ENCODE results near the gene AGAP1. TPM values are rescaled to one million over a fixed set of nuclear protein-coding genes. Genes with fewer than 3 reads are reported as not detected.

Gene AGAP1
- total and polyA plus RNA-seq, 4 donors = 36.1 to 79.4 (median 52.6) TPM

DNA sequence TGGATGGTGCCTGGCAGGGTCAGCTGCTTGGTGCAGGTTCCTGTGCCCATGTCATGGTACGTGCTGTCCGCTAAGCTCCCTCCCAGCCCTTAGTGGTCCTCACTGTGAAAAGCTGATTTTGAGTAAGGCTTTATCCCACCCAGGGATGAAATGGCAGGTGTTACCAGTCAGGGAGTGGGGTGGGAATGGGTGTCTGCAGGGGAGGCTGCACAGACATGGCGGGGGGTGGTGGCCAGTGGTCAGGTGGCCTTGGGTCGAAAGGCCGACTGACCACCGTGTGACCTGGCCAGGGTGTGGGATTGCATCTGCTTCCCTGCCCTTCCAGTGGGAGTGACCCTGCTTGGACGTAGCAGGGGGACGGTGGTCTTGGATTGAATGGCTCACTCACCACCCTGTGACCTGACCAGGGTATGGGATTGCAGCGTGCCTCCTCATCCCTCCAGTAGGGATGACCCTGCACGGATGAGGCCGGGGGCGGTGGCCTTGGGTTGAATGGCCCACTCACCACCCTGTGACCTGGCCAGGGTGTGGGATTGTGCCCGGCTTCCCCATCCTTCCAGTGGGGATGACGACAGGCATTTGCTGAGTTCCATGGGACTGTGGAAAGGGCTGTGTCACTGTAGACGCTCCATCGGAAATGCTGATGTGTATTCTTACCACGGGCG is 29.8 kb downstream of the AGAP1 start:
- Histone ChIP-seq H3K4me1 (ENCODE audit: control insufficient read depth, insufficient read depth, low read length) (peaks cover 19% of the 10 kb centered on the region), H3K9me3 (ENCODE audit: control insufficient read depth, insufficient read depth, low read length) (no peaks in the 10 kb centered on the region), H3K27me3 (ENCODE audit: control insufficient read depth, insufficient read depth, low read length) (no peaks in the 10 kb centered on the region), H3K36me3 (ENCODE audit: control insufficient read depth, insufficient read depth, low read length) (no peaks in the 10 kb centered on the region), H3K4me3 (ENCODE audit: low read depth, low read length) (no peak overlapping the region), H3K27ac (ENCODE audit: low read depth, low read length) (no peak overlapping the region)
- WGBS (ENCODE audit: insufficient coverage) = 93% methylated on average over 16 of the region's 18 CpGs
- no peak for DNase-seq (ENCODE audit: low read depth in 4 of 6, low spot score in 6 of 6)

DNA sequence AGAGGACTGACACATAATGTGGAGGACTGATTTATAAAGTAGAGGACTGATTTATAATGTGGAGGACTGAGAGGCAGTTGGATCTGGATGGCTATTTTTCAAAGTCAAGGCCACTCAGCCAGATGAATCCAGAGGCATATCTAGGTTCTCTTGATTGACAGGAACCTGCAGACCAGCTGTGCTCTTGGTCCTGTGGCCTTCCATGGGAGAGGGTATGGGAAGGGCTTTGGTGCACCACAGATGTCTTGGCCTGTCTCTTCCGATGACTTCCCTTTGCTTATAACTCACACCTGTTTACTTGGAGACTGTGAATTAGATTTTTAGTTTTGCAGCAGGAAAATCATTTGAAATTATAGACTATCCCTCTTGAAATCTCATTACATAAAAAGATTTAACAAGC is 32.3 kb downstream of the AGAP1 start:
- H3K36me3 ChIP-seq (ENCODE audit: control insufficient read depth, insufficient read depth, low read length) = no peaks in the 10 kb centered on the region
- H3K4me3 ChIP-seq (ENCODE audit: low read depth, low read length) = no peak overlapping the region
- no peak overlapping the region for H3K27ac ChIP-seq (ENCODE audit: low read depth, low read length)
- no peaks in the 10 kb centered on the region for H3K27me3 ChIP-seq (ENCODE audit: control insufficient read depth, insufficient read depth, low read length)
- no peak for DNase-seq (ENCODE audit: low read depth in 4 of 6, low spot score in 6 of 6)
- H3K9me3 ChIP-seq (ENCODE audit: control insufficient read depth, insufficient read depth, low read length) = no peaks in the 10 kb centered on the region
- no CpG with 5 or more reads among the region's 1 CpG for WGBS (ENCODE audit: insufficient coverage)
- peaks cover 22% of the 10 kb centered on the region for H3K4me1 ChIP-seq (ENCODE audit: control insufficient read depth, insufficient read depth, low read length)

DNA sequence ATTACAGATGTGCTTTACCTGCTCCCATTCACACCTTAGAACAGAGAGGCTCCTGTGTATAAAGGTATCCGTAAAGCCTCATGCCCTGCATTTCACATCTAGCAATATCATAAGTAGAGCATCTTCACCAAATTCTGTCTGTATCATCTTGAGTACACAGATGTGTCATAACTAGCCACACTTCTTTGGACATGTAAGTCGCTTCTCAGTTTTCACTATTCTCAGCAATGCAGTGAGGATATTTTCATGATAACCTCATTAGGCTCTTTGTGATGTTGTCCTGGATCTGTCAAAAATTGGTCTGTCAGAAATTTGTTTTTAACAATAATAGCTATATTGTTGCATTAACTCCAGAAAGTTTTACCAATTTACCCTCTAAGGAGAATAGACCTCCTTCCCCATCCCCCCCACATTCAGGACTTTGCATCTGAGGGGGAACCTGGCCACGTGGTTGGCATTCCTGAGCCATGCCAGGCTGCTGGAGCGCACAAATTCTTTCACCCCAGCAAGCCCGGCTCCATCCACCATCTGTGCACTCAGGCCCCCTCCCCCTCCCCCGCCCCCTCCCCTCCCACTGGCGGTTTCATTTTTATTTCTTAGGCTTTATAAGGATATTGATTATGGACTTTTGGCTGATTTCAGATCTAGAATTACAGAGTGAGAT is 34.1 kb downstream of the AGAP1 start:
- 0% methylated on average over 1 of the region's 7 CpGs for WGBS (ENCODE audit: insufficient coverage)
- DNase-seq (ENCODE audit: low read depth in 4 of 6, low spot score in 6 of 6) = no peak
- Histone ChIP-seq H3K36me3 (ENCODE audit: control insufficient read depth, insufficient read depth, low read length) (no peaks in the 10 kb centered on the region), H3K4me1 (ENCODE audit: control insufficient read depth, insufficient read depth, low read length) (peaks cover 17% of the 10 kb centered on the region), H3K9me3 (ENCODE audit: control insufficient read depth, insufficient read depth, low read length) (no peaks in the 10 kb centered on the region), H3K27ac (ENCODE audit: low read depth, low read length) (no peak overlapping the region), H3K4me3 (ENCODE audit: low read depth, low read length) (no peak overlapping the region), H3K27me3 (ENCODE audit: control insufficient read depth, insufficient read depth, low read length) (no peaks in the 10 kb centered on the region)

DNA sequence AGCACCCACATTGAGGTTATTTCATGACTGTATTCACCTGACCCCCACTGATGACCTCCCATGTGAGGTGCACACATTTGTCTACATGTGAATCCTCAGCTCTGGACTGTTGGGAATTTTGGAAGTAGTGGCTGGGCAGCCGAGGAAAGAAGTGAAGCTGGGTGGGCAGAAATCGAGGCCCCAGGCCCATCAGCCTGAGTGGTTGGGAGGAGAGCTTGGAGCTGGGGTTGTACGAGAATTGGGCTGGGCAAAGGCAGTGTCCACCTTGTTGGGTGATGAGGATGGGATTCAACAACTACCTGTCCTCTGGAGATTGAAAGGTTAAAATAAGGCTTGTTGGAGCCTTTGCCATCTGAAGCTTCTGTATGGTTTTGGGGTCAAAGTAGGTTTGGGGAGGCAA is 35.8 kb downstream of the AGAP1 start:
- 98% methylated on average over 3 of the region's 3 CpGs for WGBS (ENCODE audit: insufficient coverage)

DNA sequence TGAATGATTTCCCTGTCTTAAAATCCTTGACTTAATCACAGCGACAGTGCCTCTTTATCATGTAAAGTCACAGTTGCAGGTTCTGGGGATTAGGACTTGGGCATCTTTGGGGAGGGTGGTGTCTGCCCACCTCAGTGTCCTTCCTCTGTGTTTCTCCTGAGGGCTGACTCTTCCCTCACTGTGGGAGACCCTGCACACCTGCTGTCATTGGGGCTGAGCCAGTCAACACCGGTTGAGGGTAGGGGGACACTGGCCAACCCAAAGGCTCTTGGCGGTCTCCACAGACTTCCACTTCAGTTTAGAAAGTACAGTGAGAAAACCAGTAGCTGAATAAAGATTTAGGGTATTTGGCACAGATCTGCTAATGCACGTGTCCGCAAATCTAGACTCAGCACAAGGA is 36.9 kb downstream of the AGAP1 start:
- Histone ChIP-seq H3K36me3 (ENCODE audit: control insufficient read depth, insufficient read depth, low read length) (peaks cover 3% of the 10 kb centered on the region), H3K27ac (ENCODE audit: low read depth, low read length) (no peak overlapping the region), H3K4me3 (ENCODE audit: low read depth, low read length) (no peak overlapping the region), H3K27me3 (ENCODE audit: control insufficient read depth, insufficient read depth, low read length) (no peaks in the 10 kb centered on the region), H3K4me1 (ENCODE audit: control insufficient read depth, insufficient read depth, low read length) (peaks cover 29% of the 10 kb centered on the region), H3K9me3 (ENCODE audit: control insufficient read depth, insufficient read depth, low read length) (no peaks in the 10 kb centered on the region)
- DNase-seq (ENCODE audit: low read depth in 4 of 6, low spot score in 6 of 6) = no peak
- 83% methylated on average over 5 of the region's 5 CpGs for WGBS (ENCODE audit: insufficient coverage)

More for the DNA sequence above, 35.8 kb downstream of the AGAP1 start:
- Histone ChIP-seq H3K27ac (ENCODE audit: low read depth, low read length) (no peak overlapping the region), H3K27me3 (ENCODE audit: control insufficient read depth, insufficient read depth, low read length) (no peaks in the 10 kb centered on the region), H3K4me3 (ENCODE audit: low read depth, low read length) (no peak overlapping the region), H3K36me3 (ENCODE audit: control insufficient read depth, insufficient read depth, low read length) (no peaks in the 10 kb centered on the region), H3K9me3 (ENCODE audit: control insufficient read depth, insufficient read depth, low read length) (no peaks in the 10 kb centered on the region), H3K4me1 (ENCODE audit: control insufficient read depth, insufficient read depth, low read length) (peaks cover 18% of the 10 kb centered on the region)
- DNase-seq (ENCODE audit: low read depth in 4 of 6, low spot score in 6 of 6) = no peak

DNA sequence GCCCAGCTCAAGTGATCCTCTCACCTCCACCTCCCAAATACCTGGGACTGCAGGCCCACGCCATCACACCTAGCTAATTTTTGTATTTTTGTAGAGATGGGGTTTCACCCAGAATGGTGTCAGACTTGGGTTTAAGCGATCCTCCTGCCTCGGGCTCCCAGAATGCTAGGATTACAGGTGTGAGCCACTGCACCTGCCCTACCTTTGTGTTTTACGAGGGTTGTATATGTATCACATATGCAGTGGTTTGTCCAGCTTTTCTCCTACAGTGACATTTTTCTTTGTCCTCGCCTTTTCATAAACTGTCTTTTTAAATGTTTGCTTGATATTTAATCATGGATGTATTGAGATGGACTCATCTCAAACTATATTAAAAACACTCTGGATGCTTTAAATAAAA is 38.5 kb downstream of the AGAP1 start:
- no peak for DNase-seq (ENCODE audit: low read depth in 4 of 6, low spot score in 6 of 6)
- Histone ChIP-seq H3K4me3 (ENCODE audit: low read depth, low read length) (no peak overlapping the region), H3K4me1 (ENCODE audit: control insufficient read depth, insufficient read depth, low read length) (peaks cover 39% of the 10 kb centered on the region), H3K27ac (ENCODE audit: low read depth, low read length) (no peak overlapping the region), H3K9me3 (ENCODE audit: control insufficient read depth, insufficient read depth, low read length) (no peaks in the 10 kb centered on the region), H3K36me3 (ENCODE audit: control insufficient read depth, insufficient read depth, low read length) (peaks cover 8% of the 10 kb centered on the region), H3K27me3 (ENCODE audit: control insufficient read depth, insufficient read depth, low read length) (no peaks in the 10 kb centered on the region)
- WGBS (ENCODE audit: insufficient coverage) = no CpG with 5 or more reads among the region's 5 CpGs

DNA sequence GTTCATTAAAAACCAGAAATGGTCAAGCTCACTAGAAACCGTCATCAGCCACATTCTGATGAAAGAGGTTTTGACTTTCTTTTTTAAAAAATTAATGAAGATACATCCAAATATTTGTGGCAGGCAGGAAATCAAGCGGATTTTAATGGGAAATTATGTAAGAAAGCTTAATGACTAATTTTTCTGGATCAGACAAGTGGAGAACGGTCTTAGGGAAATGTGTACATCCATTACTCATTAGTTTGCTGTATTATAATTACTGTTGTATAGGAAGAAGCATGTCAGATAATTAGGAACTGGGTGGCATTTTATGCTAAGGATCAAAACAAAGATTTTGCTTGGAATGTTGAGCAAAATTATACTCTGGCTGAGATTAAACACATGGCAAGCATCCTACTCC is 39.4 kb downstream of the AGAP1 start:
- Histone ChIP-seq H3K36me3 (ENCODE audit: control insufficient read depth, insufficient read depth, low read length) (peaks cover 8% of the 10 kb centered on the region), H3K27ac (ENCODE audit: low read depth, low read length) (no peak overlapping the region), H3K9me3 (ENCODE audit: control insufficient read depth, insufficient read depth, low read length) (no peaks in the 10 kb centered on the region), H3K27me3 (ENCODE audit: control insufficient read depth, insufficient read depth, low read length) (no peaks in the 10 kb centered on the region), H3K4me1 (ENCODE audit: control insufficient read depth, insufficient read depth, low read length) (peaks cover 39% of the 10 kb centered on the region), H3K4me3 (ENCODE audit: low read depth, low read length) (no peak overlapping the region)
- no CpG with 5 or more reads among the region's 3 CpGs for WGBS (ENCODE audit: insufficient coverage)
- no peak for DNase-seq (ENCODE audit: low read depth in 4 of 6, low spot score in 6 of 6)

DNA sequence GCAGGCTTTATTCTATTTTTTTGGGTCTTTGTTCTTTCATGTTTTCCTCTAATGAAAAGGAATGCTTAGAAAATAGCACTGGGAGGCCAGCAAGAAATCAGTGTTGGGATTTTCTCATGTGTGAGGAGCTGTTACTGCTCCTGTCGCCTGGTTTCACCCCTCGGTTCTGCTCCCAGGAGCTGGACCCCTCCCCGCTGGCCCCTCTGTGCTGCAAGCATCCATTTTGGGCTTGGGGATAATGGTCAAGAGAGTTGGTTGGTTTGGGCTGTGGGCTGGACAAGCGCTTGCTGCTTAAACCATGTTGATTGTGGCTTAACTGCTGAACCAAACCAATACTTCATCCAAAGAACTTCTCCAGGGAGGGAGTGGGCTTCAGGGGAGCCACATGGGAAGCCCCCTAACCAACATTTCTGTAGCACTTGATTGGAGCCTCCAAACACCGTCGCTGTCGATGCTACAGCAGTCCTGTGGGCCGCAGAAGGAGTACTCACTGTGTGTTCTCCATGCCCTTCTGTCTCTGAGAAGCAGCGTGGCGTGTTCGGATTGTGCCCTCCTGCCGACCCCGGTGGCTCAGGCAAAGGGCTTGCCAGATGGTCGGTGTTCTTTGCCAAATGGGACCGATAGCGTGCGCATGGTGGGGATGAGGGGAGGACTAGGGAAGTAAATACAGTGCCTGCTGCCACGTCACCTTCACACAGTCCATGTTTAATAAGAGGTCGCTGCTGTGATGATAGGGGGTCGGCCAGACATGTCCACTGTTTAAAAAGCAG is 40.0 kb downstream of the AGAP1 start:
- Histone ChIP-seq H3K4me3 (ENCODE audit: low read depth, low read length) (no peak overlapping the region), H3K36me3 (ENCODE audit: control insufficient read depth, insufficient read depth, low read length) (peaks cover 8% of the 10 kb centered on the region), H3K27me3 (ENCODE audit: control insufficient read depth, insufficient read depth, low read length) (no peaks in the 10 kb centered on the region), H3K4me1 (ENCODE audit: control insufficient read depth, insufficient read depth, low read length) (peaks cover 41% of the 10 kb centered on the region), H3K9me3 (ENCODE audit: control insufficient read depth, insufficient read depth, low read length) (no peaks in the 10 kb centered on the region), H3K27ac (ENCODE audit: low read depth, low read length) (no peak overlapping the region)
- WGBS (ENCODE audit: insufficient coverage) = 67% methylated on average over 15 of the region's 20 CpGs
- DNase-seq (ENCODE audit: low read depth in 4 of 6, low spot score in 6 of 6) = peak in 2 of 6 donors; percentile 50 to 58

DNA sequence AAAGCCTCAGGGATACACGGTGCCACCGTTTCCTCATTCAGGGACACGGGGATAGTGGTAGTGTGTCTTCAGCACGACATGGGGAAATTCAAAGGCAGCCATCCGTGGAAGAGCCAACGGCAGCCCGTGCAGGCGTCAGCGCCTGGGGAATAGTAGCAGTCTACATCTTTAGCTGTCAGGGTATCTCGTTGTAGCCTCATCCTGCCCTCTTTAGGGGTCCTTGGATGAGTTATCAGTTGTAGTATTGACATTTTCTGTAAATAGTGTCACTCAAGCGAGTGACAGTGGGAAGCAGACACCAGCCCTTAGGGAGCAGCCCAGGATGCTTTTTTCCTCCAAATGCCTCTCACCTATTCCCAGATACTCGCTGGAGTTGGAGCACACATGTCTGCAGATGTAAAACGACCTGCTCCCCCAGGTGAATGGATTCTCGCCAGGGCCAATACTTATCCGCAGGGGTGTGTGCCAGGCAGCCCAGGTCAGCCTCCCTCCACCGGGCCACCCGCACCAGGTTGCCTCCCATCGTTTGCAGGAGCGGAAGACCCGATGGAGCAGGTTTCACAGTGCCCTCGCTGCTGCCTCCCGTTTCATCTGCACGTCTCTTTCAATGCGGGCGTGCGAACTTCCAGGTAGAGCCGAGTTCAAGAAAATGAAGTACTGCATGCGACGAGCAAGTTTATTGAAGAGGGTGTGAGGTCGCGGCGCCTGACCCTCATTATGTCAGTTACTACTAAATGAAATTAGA is 41.0 kb downstream of the AGAP1 start:
- no peak overlapping the region for H3K27ac ChIP-seq (ENCODE audit: low read depth, low read length)
- no peaks in the 10 kb centered on the region for H3K27me3 ChIP-seq (ENCODE audit: control insufficient read depth, insufficient read depth, low read length)
- H3K9me3 ChIP-seq (ENCODE audit: control insufficient read depth, insufficient read depth, low read length) = no peaks in the 10 kb centered on the region
- H3K4me3 ChIP-seq (ENCODE audit: low read depth, low read length) = no peak overlapping the region
- 60% methylated on average over 20 of the region's 32 CpGs for WGBS (ENCODE audit: insufficient coverage)
- peak in 1 of 6 donors; percentile 69 for DNase-seq (ENCODE audit: low read depth in 4 of 6, low spot score in 6 of 6)
- H3K4me1 ChIP-seq (ENCODE audit: control insufficient read depth, insufficient read depth, low read length) = peaks cover 38% of the 10 kb centered on the region
- H3K36me3 ChIP-seq (ENCODE audit: control insufficient read depth, insufficient read depth, low read length) = peaks cover 8% of the 10 kb centered on the region

All from spinal cord (tissue), 10 donors.